ENCODE data around the gene OR1I1.

The OR1I1 gene

DNA sequence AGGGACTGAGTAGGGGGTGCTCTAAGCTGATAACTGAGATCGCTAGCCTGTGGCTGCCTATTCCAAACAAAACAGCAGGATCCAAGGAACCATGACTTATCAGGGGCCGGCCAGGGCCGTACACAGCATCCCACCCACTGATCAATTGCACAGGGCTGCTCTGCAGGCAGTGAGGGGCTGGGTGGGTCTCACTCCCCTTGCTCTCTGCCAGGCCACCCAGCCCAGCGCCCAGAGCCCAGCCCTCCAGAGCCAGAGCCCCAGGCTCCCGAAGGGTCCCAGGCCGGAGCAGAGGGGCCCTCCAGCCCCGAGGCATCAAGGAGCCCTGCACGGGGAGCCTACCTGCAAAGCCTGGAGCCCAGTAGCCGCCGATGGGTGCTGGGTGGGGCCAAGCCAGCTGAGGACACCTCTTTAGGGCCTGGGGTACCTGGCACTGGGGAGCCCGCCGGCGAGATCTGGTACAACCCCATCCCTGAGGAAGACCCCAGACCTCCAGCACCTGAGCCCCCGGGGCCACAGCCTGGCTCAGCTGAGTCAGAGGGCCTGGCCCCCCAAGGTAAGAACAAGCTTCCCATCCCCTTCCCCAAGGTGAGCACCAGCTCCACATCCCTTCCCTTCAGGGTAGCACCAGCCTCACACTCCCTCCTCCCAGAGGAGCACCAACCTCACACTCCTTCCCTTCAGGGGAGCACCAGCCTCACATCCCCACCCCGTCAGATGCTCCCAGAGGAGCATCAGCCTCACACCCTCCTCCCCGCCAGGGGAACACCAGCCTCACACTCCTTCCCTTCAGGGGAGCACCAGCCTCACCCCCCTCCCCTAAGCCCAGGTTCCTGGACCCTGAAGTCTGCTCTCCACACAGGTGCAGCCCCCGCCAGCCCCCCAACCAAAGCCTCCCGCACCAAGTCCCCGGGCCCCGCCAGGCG, 27.1 kb downstream of the OR1I1 start:
- Histone ChIP-seq H3K4me3 (ENCODE audit: low read depth, low read length) (no peak overlapping the region), H3K27me3 (peaks cover 23% of the 10 kb centered on the region), H3K9me3 (no peaks in the 10 kb centered on the region), H3K4me1 (no peaks in the 10 kb centered on the region), H3K36me3 (no peaks in the 10 kb centered on the region; the same call in 1 of the 2 replicates)
- TF ChIP-seq, protein P1, sequence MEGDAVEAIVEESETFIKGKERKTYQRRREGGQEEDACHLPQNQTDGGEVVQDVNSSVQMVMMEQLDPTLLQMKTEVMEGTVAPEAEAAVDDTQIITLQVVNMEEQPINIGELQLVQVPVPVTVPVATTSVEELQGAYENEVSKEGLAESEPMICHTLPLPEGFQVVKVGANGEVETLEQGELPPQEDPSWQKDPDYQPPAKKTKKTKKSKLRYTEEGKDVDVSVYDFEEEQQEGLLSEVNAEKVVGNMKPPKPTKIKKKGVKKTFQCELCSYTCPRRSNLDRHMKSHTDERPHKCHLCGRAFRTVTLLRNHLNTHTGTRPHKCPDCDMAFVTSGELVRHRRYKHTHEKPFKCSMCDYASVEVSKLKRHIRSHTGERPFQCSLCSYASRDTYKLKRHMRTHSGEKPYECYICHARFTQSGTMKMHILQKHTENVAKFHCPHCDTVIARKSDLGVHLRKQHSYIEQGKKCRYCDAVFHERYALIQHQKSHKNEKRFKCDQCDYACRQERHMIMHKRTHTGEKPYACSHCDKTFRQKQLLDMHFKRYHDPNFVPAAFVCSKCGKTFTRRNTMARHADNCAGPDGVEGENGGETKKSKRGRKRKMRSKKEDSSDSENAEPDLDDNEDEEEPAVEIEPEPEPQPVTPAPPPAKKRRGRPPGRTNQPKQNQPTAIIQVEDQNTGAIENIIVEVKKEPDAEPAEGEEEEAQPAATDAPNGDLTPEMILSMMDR (IDR thresholded peaks at IDR 0.05; ENCODE audit: low read depth, low read length), result no peak
- no peak for DNase-seq

DNA sequence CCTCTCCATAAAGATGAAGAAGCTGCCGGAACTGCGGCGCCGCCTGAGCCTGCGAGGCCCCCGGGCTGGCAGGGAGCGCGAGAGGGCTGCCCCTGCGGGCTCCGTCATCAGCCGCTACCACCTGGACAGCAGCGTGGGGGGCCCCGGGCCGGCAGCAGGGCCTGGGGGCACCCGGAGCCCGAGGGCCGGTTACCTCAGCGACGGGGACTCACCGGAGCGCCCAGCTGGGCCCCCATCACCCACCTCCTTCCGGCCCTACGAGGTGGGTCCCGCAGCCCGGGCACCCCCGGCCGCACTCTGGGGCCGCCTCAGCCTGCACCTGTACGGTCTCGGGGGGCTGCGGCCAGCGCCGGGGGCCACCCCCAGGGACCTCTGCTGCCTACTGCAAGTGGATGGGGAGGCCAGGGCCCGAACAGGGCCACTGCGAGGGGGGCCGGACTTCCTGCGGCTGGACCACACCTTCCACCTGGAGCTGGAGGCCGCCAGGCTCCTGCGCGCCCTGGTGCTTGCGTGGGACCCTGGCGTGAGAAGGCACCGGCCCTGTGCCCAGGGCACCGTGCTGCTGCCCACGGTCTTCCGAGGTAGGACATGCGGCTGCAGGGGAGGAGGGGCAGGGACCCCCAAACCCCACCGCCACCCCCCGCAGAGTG, 27.9 kb downstream of the OR1I1 start:
- TF ChIP-seq, protein P1 (IDR thresholded peaks at IDR 0.05; ENCODE audit: low read depth, low read length), result no peak
- Histone ChIP-seq H3K4me1 (no peaks in the 10 kb centered on the region), H3K27me3 (peaks cover 23% of the 10 kb centered on the region), H3K9me3 (no peaks in the 10 kb centered on the region), H3K4me3 (ENCODE audit: low read depth, low read length) (no peak overlapping the region), H3K36me3 (peaks cover 3% of the 10 kb centered on the region)
- DNase-seq, result no peak

DNA sequence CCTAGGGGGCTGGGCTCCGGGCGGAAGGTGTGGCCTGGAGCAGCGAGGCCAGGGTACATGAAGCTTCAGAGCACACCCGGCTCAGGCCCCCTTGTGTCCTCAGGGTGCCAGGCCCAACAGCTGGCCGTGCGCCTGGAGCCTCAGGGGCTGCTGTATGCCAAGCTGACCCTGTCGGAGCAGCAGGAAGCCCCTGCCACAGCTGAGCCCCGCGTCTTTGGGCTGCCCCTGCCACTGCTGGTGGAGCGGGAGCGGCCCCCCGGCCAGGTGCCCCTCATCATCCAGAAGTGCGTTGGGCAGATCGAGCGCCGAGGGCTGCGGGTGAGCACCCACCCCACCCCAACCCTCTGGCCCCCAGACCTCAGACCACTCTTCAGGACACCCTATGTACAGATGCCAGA, 28.4 kb downstream of the OR1I1 start:
- Histone ChIP-seq H3K27me3 (peaks cover 23% of the 10 kb centered on the region), H3K4me1 (no peaks in the 10 kb centered on the region), H3K9me3 (no peaks in the 10 kb centered on the region), H3K4me3 (ENCODE audit: low read depth, low read length) (no peak overlapping the region), H3K36me3 (peaks cover 6% of the 10 kb centered on the region)
- TF ChIP-seq, protein P1 (IDR thresholded peaks at IDR 0.05; ENCODE audit: low read depth, low read length), result no peak
- DNase-seq, result no peak

DNA sequence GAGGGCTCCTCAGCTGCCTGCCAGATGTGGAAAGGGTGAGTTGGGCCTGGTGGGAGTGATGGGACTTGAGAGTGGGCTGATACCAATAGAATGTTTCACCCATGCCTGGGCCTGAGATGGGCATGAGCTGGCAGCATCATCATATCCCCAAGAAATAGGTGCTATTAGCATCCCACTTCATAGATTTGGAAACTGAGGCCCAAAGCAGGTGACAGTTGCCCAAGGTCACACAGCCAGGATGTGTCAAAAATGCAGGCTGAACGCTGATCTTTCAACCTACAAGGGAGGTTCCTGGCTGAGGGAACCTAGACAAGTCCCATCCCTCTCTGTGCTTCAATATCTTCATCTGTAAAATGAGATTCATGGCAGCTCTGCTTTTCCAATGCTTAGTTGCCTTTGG, 29.7 kb downstream of the OR1I1 start:
- Histone ChIP-seq H3K4me1 (no peaks in the 10 kb centered on the region), H3K36me3 (peaks cover 6% of the 10 kb centered on the region), H3K9me3 (no peaks in the 10 kb centered on the region), H3K4me3 (ENCODE audit: low read depth, low read length) (no peak overlapping the region), H3K27me3 (peaks cover 12% of the 10 kb centered on the region)
- no peak for DNase-seq
- TF ChIP-seq, protein P1 (IDR thresholded peaks at IDR 0.05; ENCODE audit: low read depth, low read length), result no peak

DNA sequence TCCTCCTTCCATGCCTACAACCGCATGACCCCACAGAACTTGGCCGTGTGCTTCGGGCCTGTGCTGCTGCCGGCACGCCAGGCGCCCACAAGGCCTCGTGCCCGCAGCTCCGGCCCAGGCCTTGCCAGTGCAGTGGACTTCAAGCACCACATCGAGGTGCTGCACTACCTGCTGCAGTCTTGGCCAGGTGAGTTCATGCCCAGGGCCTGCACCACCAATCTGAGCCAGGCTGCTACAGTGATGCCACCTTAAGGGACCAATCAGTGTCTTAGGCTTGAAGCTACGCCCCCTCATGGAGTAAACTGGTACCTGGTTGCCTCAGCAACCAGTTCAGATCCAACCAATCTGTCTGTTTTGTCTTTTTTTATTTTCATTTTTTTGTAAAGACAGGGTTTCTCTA, 30.4 kb downstream of the OR1I1 start:
- H3K36me3 ChIP-seq, result peaks cover 10% of the 10 kb centered on the region
- DNase-seq, result no peak
- no peak overlapping the region for H3K4me3 ChIP-seq (ENCODE audit: low read depth, low read length)
- TF ChIP-seq, protein P1 (IDR thresholded peaks at IDR 0.05; ENCODE audit: low read depth, low read length), result no peak
- H3K27me3 ChIP-seq, result peaks cover 8% of the 10 kb centered on the region
- no peaks in the 10 kb centered on the region for H3K9me3 ChIP-seq
- H3K4me1 ChIP-seq, result no peaks in the 10 kb centered on the region

Measured in BE2C (cell line).